PFSK-1 (cell line): ENCODE measurements around the gene PNMA8B.

Source experiments
- FOXP2 ChIP-seq: optimal IDR thresholded peaks from 2 replicates; pipeline ENCODE3; 2011; ENCODE audit warnings: borderline replicate concordance, control low read depth, inconsistent platforms; ENCODE audit not compliant: insufficient read depth; ENCODE audit errors: extremely low read length, extremely low read depth
- TF ChIP-seq, protein P1 (sequence below), 2 experiments: IDR thresholded peaks; 2 replicates each; pipeline versions ENCODE4 v1.6.1 to v1.8.0; 2011 to 2012; ENCODE audit warnings: low read depth in 2 of 2, low read length in 2 of 2, control low read depth in 1 of 2, inconsistent platforms in 1 of 2, mild to moderate bottlenecking in 1 of 2, moderate library complexity in 1 of 2; ENCODE audit not compliant: insufficient read depth in 1 of 2

DNA sequence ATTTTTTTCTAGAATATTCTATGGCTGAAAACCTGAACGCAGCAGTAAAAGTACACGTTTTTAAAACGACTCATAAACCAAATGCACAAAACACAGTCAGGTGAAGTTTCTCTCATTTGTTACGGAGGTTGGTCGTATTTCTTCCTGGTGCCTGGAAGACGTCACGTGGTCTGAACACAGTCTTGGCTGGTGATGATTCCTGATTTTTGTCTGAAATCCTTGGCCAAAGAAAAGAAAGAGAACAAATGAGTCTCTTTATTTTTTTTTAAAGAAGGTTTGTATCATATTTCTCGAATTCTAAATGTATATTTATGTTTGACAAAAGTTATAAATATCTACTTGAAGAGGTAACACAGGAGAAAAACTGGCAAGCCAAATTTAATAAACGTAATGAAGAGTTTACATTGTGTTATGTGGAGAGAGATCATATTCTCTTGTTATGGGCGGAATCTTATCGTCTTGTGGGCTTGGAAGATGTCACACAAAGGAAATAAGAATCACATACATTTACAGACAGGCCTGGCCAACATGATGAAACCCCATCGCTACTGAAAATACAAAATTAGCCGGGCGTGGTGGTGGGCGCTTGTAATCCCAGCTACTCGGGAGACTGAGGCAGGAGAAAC is 14.3 kb downstream of the PNMA8B start:
- TF ChIP-seq FOXP2: no peak
- TF ChIP-seq, protein P1, sequence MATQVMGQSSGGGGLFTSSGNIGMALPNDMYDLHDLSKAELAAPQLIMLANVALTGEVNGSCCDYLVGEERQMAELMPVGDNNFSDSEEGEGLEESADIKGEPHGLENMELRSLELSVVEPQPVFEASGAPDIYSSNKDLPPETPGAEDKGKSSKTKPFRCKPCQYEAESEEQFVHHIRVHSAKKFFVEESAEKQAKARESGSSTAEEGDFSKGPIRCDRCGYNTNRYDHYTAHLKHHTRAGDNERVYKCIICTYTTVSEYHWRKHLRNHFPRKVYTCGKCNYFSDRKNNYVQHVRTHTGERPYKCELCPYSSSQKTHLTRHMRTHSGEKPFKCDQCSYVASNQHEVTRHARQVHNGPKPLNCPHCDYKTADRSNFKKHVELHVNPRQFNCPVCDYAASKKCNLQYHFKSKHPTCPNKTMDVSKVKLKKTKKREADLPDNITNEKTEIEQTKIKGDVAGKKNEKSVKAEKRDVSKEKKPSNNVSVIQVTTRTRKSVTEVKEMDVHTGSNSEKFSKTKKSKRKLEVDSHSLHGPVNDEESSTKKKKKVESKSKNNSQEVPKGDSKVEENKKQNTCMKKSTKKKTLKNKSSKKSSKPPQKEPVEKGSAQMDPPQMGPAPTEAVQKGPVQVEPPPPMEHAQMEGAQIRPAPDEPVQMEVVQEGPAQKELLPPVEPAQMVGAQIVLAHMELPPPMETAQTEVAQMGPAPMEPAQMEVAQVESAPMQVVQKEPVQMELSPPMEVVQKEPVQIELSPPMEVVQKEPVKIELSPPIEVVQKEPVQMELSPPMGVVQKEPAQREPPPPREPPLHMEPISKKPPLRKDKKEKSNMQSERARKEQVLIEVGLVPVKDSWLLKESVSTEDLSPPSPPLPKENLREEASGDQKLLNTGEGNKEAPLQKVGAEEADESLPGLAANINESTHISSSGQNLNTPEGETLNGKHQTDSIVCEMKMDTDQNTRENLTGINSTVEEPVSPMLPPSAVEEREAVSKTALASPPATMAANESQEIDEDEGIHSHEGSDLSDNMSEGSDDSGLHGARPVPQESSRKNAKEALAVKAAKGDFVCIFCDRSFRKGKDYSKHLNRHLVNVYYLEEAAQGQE (IDR thresholded peaks at IDR 0.05; ENCODE audit: insufficient read depth in 1 of 2, low read depth in 2 of 2, low read length in 2 of 2): no peak
